Common myeloid progenitor, CD34-positive (primary cell): ENCODE measurements around the gene MYPOP.

Experiments used
- CTCF ChIA-PET: fragments of 350-600 bp; sonication (Branson Sonifier 250); formaldehyde crosslinking; loops from one replicate; lab custom pipeline; 2021; ENCODE audit warnings: antibody characterized with exemption; lab: Charles Lee
- POLR2A ChIA-PET: fragments of 350-600 bp; sonication (Branson Sonifier 250); formaldehyde crosslinking; loops from one replicate; lab custom pipeline; 2021; ENCODE audit warnings: antibody characterized with exemption; lab: Charles Lee
- DNase-seq, 3 donors: peaks; one replicate each; pipeline versions ENCODE4 v3.0.0 to v3.0.0-alpha.2; 2013
- H3K27ac ChIP-seq, 2 experiments: 1 replicate in 1 of 2; 2 replicates in 1 of 2; pipeline ENCODE4 v1.7.0; 2013; ENCODE audit warnings: inconsistent platforms in 2 of 2, low read length in 2 of 2, mild to moderate bottlenecking in 2 of 2, low read depth in 1 of 2, moderate library complexity in 1 of 2; ENCODE audit not compliant: severe bottlenecking in 2 of 2, insufficient read depth in 1 of 2, poor library complexity in 1 of 2
- H3K27me3 ChIP-seq, 5 experiments: replicated peaks in 2 of 5; 1 replicate in 3 of 5; 2 replicates in 2 of 5; pipeline versions ENCODE4 v1.6.1 to v1.7.0; 2013; ENCODE audit warnings: low read length in 4 of 5, mild to moderate bottlenecking in 2 of 5, moderate library complexity in 2 of 5, inconsistent platforms in 1 of 5; ENCODE audit not compliant: insufficient read depth in 5 of 5, control insufficient read depth in 4 of 5
- H3K36me3 ChIP-seq, 4 experiments: 1 replicate in 2 of 4; 2 replicates in 2 of 4; pipeline versions ENCODE4 v1.6.1 to v1.7.0; 2013; ENCODE audit warnings: low read length in 3 of 4, control low read depth in 1 of 4, mild to moderate bottlenecking in 1 of 4; ENCODE audit not compliant: control insufficient read depth in 4 of 4, insufficient read depth in 4 of 4
- H3K4me1 ChIP-seq, 4 experiments: 1 replicate in 3 of 4; 2 replicates in 1 of 4; pipeline versions ENCODE4 v1.6.1 to v1.7.1; 2013; ENCODE audit warnings: low read length in 3 of 4, mild to moderate bottlenecking in 3 of 4, control low read depth in 1 of 4, inconsistent platforms in 1 of 4, moderate library complexity in 1 of 4; ENCODE audit not compliant: control insufficient read depth in 4 of 4, insufficient read depth in 4 of 4; ENCODE audit errors: control extremely low read depth in 1 of 4
- H3K4me3 ChIP-seq, 7 experiments: 1 replicate in 4 of 7; 2 replicates in 3 of 7; pipeline versions ENCODE4 v1.5.1 to v1.7.0; 2013; ENCODE audit warnings: mild to moderate bottlenecking in 7 of 7, low read length in 6 of 7, moderate library complexity in 6 of 7, inconsistent platforms in 2 of 7, low read depth in 2 of 7, control low read depth in 1 of 7; ENCODE audit not compliant: insufficient read depth in 4 of 7, control insufficient read depth in 1 of 7; ENCODE audit errors: extremely low read depth in 1 of 7
- H3K9me3 ChIP-seq, 5 experiments: 1 replicate in 4 of 5; 2 replicates in 1 of 5; pipeline versions ENCODE4 v1.6.1 to v1.7.1; 2013; ENCODE audit warnings: low read length in 4 of 5, mild to moderate bottlenecking in 2 of 5, inconsistent platforms in 1 of 5, low read depth in 1 of 5, moderate library complexity in 1 of 5; ENCODE audit not compliant: control insufficient read depth in 4 of 5, insufficient read depth in 2 of 5; ENCODE audit errors: control extremely low read depth in 1 of 5
- WGBS: methylation state at CpG from one replicate; pipeline ENCODE4 v1.1.5; 2013; ENCODE audit not compliant: insufficient coverage; 5-methylcytosine and 5-hydroxymethylcytosine counted together

MYPOP gene

GRCh38 chr19:45884682-45885555, 17.5 kb downstream of the MYPOP start:
- CTCF ChIA-PET, result interaction anchor here (0.6 to 10.4 kb wide), 5 partner anchors 10 to 116 kb away, joined by 3 to 132 read pairs (median 5); partner anchors contain the start of genes FOXA3, SIX5 and SYMPK
- Histone ChIP-seq H3K27ac (peak overlapping the region in 1 of 2 experiments; percentile 96), H3K4me1 (peaks cover 0 to 44% (median 41%) of the 10 kb centered on the region in 4 experiments)

GRCh38 chr19:45883881-45884681, 18.3 kb downstream of the MYPOP start:
- DNase-seq, result no peak
- POLR2A ChIA-PET, result no interaction called here
- CTCF ChIA-PET, result interaction anchor here (0.6 to 10.4 kb wide), 6 partner anchors 8 to 115 kb away, joined by 3 to 132 read pairs (median 4); partner anchors contain the start of genes FOXA3, SIX5 and SYMPK
- Histone ChIP-seq H3K4me1 (peaks cover 0 to 51% (median 47%) of the 10 kb centered on the region in 4 experiments), H3K27me3 (no peaks in the 10 kb centered on the region), H3K4me3 (peak overlapping the region in 1 of 7 experiments; percentile 16), H3K9me3 (no peaks in the 10 kb centered on the region), H3K27ac (no peak overlapping the region), H3K36me3 (peaks cover 0 to 7% (median 3%) of the 10 kb centered on the region in 4 experiments)
- WGBS, result 97% methylated on average over 56 of the region's 57 CpGs

More at GRCh38 chr19:45884682-45885555, 17.5 kb downstream of the MYPOP start:
- peaks cover 0 to 9% (median 3%) of the 10 kb centered on the region in 4 experiments for H3K36me3 ChIP-seq
- H3K4me3 ChIP-seq, result peak overlapping the region; percentile 54 to 89 (median 80)
- 72% methylated on average over 72 of the region's 72 CpGs for WGBS
- H3K27me3 ChIP-seq, result no peaks in the 10 kb centered on the region
- POLR2A ChIA-PET, result interaction anchor here (0.7 kb wide), 1 partner anchor 18 kb away, joined by 3 read pairs; the partner anchor contains the start of gene MYPOP
- peak in 2 of 3 donors; percentile 43 to 60 for DNase-seq
- H3K9me3 ChIP-seq, result no peaks in the 10 kb centered on the region

DNA sequence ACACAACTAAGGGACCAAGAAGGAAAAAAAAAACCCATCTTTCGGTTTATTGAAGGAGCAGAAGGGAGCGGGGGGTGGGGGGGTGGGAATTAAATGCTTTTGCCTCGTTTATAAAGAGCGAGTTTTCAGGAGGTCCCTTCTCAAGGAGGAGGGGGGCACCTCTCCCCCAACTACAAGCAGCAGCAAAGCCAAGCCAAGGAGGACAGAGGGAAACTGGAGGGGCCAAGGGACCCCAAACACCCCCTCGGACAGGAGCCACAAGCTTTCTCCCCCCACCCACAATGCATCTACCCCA, 18.9 kb downstream of the MYPOP start:
- H3K9me3 ChIP-seq, result no peaks in the 10 kb centered on the region
- 0% methylated on average over 1 of the region's 5 CpGs for WGBS
- H3K4me1 ChIP-seq, result peaks cover 0 to 56% (median 52%) of the 10 kb centered on the region in 4 experiments
- CTCF ChIA-PET, result interaction anchor here (0.6 to 10.4 kb wide), 6 partner anchors 9 to 114 kb away, joined by 3 to 132 read pairs (median 4); partner anchors contain the start of genes FOXA3, SIX5 and SYMPK
- POLR2A ChIA-PET, result no interaction called here
- no peaks in the 10 kb centered on the region for H3K27me3 ChIP-seq
- peak overlapping the region in 1 of 7 experiments; percentile 16 for H3K4me3 ChIP-seq
- no peak for DNase-seq
- H3K27ac ChIP-seq, result no peak overlapping the region
- peaks cover 0 to 7% (median 3%) of the 10 kb centered on the region in 4 experiments for H3K36me3 ChIP-seq

GRCh38 chr19:45882652-45883585, 19.5 kb downstream of the MYPOP start:
- 31% methylated on average over 36 of the region's 47 CpGs for WGBS
- peaks cover 0 to 7% (median 3%) of the 10 kb centered on the region in 4 experiments for H3K36me3 ChIP-seq
- CTCF ChIA-PET, result interaction anchor here (0.6 to 10.4 kb wide), 13 partner anchors 9 to 127 kb away, joined by 3 to 132 read pairs (median 3); partner anchors contain the start of genes FOXA3, SIX5 and SYMPK
- H3K27ac ChIP-seq, result no peak overlapping the region
- H3K9me3 ChIP-seq, result no peaks in the 10 kb centered on the region
- POLR2A ChIA-PET, result no interaction called here
- DNase-seq, result peak; percentile 90 to 94 (median 92)
- H3K4me3 ChIP-seq, result peak overlapping the region in 4 of 7 experiments; percentile 19 to 59 (median 44)
- H3K4me1 ChIP-seq, result peaks cover 0 to 62% (median 58%) of the 10 kb centered on the region in 4 experiments
- no peaks in the 10 kb centered on the region for H3K27me3 ChIP-seq

- Histone ChIP-seq H3K36me3 (peaks cover 0 to 7% (median 3%) of the 10 kb centered on the region in 4 experiments), H3K4me3 (no peak overlapping the region), H3K27me3 (no peaks in the 10 kb centered on the region), H3K27ac (no peak overlapping the region), H3K4me1 (peaks cover 0 to 69% (median 65%) of the 10 kb centered on the region in 4 experiments), H3K9me3 (no peaks in the 10 kb centered on the region)
- CTCF ChIA-PET, result interaction anchor here (0.9 to 10.4 kb wide), 10 partner anchors 12 to 127 kb away, joined by 3 to 132 read pairs (median 3); partner anchors contain the start of genes FOXA3, SIX5 and SYMPK
- WGBS, result 74% methylated on average over 3 of the region's 4 CpGs
- no peak for DNase-seq
- POLR2A ChIA-PET, result interaction anchor here (1.1 kb wide), 1 partner anchor 19 kb away, joined by 3 read pairs; the partner anchor contains the start of gene SYMPK
Observed at GRCh38 chr19:45881909-45882528, 20.4 kb downstream of the MYPOP start.
